Hematopoietic multipotent progenitor cell (in vitro differentiated cells): Measurements from ENCODE around the gene AHDC1. TPM values are rescaled to one million over a fixed set of nuclear protein-coding genes. Genes with fewer than 3 reads are reported as not detected.
A peak's percentile ranks its signal among the peaks of the same experiment; 100 is the strongest.
"Not testable (repeated sequence)": the region's sequence is repeated elsewhere in the genome, so short reads cannot be mapped to it uniquely, and the experiment has no call there.

Source experiments
- DNase-seq, 3 donors: peaks; one replicate each; pipeline ENCODE4 v3.0.0-alpha.2; 2011 to 2015; ENCODE audit warnings: low read depth in 2 of 3, low spot score in 2 of 3
- total RNA-seq: library from RNA; depleted of rRNA; stranded (reverse); fragments of >200 nt; gene quantifications from one replicate; pipeline ENCODE4 v1.2.3, GENCODE V29; 2012

Gene AHDC1
- total RNA-seq, 1 donor: 20.5 TPM

DNA sequence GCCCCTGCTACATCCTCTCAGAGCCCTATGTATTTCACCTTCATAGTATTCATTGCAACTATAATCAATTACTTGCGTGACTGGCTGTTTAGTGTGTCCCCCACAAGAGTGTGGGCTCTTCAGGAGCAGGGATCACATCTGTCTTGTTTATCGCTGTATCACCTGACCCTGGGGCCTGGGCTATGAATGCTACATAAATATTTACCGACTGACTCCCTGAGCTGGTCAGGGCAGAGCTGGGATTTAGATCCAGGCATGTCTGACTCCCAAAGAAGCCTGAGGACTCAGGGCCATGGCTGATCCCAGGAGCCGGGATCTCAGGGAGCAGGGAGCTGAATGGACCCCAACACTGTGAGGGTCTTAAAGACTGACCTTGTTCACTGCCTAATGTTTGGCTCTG is 49.7 kb downstream of the AHDC1 start:
- DNase-seq: no peak

DNA sequence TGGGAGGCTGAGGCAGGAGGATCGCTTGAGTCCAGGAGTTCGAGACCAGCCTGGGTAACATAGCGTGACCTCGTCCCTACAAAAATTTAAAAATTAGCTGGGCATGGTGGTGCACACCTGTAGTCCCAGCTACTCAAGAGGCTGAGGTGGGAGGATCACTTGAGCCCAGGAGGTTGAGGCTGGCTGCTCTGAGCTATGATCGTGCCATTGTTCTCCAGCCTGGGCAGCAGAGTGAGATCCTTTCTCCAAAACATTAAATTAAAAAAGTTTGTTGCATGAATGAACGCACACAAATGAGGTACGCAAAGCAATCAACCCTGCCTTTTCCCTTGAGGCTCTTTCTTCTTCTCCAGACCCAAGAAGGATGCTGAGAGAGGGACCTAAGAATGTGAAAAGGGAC is 50.1 kb downstream of the AHDC1 start:
- DNase-seq: not testable (repeated sequence)

DNA sequence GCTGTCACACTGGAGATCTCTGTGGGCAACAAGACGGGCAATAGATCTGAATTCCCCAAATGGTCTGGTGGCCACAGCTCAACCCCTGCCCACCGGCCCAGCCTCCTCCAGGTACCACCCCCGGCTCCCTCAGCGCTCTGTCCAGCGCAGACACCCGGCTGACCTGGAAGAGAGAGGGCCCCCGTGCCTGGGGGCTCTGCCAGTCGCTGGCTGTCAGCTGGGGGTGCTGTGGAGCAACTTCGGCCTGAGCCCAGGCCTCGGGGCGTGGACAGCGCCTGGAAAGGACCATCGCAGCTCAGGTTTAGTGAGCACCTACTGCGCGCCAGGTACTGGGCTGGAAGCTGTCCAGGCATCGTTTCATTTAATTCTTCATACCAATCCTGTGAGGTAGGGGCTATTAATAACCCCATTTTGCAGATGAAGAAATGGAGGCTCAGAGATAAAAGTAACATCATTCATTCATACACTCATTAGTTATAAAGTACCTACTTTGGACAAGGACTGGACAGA is 51.0 kb downstream of the AHDC1 start:
- DNase-seq: no peak

DNA sequence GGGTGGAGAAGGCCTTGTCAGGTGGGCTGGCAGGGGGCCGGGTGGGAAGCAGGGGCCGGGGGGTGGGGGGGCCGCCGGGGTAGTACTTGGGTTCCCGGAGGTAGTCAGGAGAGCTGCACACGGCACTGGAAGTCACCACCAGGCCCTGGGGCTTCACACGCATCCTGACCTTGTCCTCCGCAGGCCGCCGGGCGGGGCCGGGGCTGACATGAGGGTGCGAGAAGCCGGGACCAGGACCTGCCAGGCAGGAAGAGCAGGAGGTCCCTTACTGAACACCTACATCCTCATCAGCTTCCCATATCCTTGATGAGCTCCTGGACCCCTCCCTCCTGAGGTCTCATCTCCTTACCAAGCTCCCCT is 52.0 kb downstream of the AHDC1 start:
- no peak for DNase-seq

DNA sequence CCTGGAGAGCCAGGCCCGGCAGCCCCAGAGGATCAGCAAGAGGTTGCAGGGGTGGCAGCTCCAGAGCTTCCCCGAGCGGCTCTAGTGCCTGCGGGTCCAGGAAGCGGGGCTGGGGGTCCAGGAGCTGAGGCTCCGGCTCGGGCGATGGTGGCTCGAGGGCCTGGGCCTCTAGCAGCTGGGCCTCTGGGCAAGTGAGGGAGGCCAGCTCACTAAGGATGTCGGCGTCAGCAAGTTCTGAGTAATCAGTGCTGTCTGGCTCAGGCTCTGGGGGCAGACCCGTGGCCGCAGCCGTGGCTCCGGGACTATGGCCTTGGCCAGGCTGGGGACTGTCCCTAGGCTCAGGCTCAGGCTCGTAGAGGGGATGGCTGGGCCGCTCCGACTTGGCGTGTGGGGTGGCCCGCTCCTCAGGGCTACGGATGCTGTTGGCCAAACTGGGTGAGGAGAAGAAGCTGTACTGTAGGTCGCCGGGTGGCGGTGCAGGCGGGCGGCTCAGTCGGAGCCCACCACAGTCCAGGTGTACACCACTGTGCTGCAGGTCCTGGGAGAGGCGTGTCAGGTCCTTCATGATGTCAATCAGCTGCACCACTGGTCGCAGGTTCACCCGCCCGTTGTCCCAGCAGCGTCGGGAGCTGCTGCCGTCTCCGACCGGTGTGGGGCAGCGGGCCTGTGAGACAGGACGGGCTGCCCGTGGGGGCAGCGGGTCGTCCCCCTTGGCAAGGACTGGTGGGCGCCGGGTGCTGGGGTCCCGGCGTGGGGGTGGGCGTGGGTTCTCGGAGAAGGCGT is 52.6 kb downstream of the AHDC1 start:
- no peak for DNase-seq

DNA sequence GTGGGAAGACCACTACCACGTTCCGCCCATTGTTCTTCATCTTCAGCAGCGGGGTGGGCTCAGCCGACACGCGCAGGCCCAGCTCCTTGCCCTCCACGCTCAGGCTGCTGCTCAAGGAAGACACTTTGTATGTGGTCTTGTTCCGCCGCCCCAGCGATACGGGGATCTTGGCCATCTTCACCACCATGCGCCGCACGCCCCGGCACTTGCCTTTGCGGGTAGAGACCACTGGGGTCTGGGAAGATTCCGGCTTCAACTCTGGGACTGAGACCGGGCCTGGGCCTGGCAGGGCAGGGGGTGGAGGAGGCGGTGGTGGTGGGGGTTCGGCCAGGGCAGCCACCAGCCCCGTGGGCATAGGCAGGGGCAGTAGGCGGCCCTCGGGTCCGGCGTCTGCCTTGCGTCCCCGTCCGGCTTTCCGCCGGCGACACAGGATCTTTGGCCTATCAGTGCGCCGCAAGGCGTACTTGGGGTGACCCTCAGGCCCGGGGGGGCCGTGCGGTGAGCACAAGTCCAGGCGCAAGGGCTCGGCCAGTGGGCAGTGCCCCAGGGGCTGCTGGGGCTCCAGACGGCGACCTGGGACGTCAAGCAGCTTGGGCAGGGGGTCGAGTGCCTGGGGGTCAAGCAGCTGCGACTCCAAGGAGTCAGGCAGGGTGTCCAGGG is 53.3 kb downstream of the AHDC1 start:
- DNase-seq: no peak

DNA sequence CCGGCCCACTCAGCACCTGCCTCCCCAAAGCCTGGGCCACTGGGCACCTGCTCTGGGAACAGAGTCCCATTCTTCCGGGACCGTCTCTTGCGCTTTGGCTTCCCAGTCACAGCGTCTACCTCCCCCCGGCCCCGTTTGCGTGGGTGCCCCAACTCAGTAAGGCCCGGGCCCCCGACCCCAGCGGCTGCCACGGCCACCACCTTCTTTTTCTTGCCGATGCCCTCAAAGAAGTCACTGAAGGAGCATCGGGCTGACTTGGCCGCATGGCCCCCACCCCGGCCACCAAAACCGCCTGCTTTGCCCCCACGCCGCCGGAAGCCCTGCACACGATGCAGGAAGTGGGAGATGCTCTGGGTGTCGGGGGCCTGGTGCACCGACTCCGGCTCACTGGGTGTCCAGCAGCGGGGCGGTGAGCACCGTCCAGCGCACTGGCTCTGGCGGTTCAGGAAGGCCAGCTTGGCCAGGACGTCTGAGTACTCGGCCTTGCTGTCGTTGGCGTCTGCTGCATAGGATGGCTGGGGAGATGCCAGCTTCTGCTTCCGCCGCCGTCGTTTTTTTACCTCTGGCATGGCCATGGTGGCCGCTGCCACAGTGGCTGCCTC is 54.0 kb downstream of the AHDC1 start:
- no peak for DNase-seq

DNA sequence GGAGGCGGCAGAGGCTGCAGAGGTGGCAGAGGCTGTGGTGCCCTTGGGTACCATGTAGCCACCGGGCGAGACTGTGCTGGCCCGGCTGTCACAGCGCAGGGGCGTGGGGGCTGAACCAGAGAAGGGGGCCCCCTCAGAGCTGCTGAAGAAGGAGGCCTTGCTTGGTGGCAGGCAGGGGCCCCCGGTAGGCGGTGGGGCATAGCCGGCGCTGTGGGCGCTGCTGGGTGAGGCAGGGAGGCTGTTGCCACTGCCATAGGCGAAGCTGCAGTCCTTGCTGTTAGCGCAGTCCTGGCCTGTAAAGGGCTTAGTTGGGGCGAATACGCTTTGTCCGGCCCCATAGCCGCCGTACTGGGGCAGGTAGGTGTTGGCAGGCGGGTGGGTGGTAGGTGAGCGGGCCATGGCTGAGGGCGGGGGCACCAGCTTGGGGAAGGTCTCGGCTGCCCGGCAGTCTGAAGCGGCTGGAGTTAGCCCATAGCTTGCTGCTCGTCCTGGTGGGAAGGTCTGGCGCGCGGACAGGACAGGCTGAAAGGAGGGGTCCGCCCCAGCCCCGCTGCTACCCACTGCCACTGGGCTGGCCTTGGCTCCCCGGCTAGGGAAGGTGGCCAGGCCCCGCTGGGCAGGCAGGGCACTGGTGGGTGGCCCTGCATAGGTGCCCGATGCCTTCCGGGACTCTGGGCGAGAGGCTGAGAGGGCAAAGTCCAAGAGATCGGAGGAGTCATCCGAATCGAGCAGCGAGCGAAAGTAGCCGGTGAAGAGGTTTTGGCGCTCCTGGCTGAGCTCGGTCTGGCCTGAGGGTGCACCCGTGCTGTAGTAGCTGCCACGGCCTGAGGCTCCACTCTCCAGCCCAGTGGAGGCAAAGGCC is 54.9 kb downstream of the AHDC1 start:
- DNase-seq: no peak

DNA sequence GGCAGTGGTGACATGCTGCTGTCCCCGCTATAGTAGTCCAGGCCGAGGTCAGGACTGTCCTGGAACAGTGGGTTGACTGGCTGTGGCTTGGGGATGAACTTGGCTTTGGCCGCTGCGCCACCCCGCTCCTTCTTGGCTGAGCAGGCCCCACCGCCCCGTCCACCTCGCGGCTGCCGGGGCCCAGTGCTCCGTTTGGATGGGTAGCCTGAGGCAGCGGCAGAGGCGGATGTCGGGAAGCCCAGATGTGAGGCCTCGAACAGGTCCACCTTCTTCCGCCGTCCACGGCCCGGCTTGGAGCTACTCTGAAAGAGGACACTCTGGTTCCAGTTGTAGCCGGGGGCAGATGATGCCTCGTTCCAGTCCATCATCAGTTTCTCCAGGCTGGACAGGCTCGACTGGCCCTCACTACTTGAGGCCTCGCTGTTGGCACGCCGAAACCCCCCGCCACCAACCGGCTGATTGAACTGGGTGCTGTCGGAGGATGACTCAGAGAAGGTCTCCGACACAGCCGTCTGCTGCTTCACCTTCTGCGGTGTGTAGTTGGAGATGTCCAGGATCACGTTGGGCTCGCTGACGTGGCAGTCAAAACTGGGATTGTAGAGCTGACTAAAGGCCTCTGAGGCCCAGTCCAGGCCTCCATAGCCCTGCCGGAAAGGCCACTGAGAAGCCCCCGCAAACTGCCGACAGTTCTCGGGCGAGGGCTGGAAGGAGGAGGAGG is 55.6 kb downstream of the AHDC1 start:
- no peak for DNase-seq

DNA sequence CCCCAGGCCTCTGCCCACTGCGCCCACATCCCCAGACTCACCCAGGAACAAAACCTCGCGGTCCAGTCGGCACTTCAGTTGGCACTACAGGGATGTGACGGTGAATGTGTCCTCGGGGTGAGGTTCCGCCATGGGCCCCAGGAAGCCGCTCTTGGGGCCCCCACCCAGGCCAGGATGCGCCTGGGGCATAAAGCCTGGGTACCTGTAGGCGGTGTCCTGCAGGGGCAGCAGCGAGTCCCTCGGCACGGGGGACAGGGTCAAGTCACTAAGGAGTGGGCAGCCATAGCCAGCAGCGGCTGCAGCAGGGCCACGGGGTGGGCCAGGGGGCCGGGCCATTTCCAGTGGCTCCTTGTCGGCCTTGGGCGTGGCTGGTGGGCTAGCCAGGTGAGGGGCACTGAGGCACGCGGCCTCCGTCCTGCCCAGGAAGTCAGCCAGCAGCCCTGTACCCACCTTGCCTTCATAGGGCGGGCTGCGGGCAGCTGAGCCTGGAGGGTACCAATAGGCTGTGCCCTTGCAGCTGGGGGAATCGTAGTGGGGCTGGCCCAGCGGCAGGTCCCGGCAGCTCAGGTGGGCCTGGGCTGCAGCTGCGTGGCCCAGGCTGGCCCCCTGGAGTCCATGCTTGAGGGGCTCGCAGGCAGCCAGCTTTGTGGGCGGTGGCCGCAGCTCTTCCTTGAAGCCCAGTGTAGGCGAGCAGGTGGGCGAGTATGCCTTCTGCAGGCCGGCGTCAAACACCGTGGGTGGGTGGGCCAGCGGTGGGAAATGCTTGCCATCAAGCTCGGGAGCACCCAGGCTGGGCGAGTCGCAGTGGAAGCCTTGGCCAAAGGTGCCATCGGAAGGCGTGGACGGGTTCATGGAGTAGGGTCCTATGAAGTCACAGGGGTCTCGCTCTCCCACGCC is 56.5 kb downstream of the AHDC1 start:
- DNase-seq: no peak

DNA sequence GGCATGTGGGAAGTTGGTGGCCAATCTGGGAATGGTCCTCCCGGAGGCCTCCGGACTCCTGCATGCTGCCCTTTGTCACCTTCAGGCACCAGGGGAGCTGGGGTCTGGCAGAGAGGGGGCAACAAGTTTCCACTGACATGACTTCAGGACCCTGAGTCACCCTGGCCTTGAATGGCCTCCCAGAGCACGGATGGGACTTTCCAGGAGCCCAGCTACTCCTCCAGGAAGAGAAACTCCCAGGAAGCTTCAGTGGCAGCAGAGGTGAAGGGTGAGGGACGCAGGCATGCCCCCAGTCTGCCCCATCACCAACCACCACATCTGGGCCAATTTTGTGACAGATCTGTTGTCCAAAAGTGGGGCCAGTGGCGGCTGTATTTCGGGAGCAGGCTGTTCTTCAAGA is 58.1 kb downstream of the AHDC1 start:
- no peak for DNase-seq

DNA sequence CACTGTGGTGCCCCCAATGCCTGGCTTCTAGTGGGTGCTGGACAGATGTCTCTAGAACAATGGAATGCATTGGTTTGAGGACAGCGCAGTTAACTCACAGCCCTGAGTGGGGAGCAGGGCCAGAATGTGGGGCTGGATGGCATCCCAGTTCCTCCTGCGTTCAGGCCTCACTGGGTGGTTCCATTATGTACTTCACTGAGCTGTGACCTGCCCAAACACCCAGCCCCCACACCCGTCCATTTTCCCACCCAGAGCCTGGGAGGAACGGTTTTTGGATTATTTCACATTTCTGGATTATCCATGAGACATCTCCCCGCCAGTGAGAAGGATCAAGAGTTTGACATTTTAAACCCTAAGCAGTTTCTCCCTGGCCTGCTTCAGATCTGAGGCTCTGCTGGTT is 58.7 kb downstream of the AHDC1 start:
- DNase-seq: no peak

DNA sequence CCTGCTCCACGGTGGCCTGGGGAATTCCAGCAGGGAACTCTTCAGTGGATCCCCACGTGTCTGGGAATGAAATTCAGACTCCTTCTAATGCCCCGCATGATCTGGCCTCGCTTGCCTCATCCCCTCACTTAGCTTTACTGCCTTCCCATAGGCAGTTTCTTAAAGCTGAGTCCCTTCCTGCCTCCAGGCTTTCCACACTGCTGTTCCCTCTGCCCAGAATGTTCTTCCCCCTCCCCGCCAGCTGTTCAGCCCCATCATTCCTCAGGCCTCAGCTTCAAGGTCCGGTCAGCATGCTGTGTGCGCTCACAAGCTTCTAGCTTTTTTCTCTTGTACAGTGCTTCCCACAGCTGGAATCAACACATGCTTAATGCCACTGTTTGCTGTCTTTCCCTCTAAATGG is 59.1 kb downstream of the AHDC1 start:
- no peak for DNase-seq

DNA sequence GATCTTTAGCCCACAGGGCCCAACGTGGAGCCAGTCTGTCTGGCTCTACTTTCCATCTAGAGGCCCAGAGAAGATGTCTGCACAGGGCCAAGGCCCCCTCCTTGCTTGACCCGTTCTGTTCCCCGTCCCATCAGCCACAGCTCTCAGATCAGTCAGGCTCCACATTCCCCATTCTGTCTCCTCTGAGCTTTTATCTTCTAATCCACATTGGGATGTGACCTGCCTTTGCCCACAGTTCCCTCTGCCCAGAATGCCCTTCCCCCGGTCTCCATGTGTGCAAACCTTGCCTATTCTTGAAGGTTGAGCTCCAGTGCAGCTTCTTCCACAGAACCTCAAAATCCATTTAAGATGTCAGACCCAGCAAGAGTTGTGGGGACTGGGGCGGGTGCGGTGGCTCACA is 60.7 kb downstream of the AHDC1 start:
- DNase-seq: no peak

DNA sequence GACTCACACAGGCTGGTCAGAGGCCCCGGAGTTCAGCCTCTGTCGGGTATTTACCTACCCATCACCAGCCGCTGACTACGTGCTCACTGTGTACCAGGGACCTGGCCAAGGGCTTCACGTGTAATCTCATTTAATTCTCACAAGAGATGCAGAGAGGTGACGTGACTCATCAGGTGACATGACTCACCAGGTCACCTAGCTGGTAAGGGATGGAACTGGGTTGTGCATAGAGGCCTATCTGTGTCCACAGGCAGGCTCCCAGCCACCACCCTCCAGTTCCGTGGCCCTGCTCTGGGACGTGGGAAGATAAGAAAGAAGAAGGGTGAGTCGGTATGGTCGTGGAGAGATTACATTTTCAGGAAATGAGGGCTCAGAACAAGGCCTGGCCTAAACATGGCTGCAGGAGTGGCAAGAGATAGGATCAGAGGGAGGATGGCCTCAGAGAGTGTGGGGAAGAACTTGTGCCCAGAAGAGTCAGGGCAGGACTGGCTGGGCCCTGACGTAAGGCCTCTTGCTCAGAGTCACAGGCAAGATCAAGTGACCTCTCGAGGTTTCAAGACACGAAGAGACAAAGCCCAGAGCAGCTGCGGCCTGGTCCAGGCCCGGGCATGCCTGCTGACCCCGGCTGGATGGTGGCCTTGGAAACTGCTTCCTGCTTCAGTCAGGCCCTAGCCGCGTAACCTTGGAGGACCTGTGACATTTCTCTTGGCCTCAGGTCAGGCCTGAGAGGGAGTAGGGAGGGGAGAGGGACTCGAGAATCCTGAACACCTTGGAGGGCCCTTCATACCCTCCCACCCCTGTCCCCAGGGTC is 61.3 kb downstream of the AHDC1 start:
- DNase-seq: peak in 2 of 3 donors; percentile 64 to 66

DNA sequence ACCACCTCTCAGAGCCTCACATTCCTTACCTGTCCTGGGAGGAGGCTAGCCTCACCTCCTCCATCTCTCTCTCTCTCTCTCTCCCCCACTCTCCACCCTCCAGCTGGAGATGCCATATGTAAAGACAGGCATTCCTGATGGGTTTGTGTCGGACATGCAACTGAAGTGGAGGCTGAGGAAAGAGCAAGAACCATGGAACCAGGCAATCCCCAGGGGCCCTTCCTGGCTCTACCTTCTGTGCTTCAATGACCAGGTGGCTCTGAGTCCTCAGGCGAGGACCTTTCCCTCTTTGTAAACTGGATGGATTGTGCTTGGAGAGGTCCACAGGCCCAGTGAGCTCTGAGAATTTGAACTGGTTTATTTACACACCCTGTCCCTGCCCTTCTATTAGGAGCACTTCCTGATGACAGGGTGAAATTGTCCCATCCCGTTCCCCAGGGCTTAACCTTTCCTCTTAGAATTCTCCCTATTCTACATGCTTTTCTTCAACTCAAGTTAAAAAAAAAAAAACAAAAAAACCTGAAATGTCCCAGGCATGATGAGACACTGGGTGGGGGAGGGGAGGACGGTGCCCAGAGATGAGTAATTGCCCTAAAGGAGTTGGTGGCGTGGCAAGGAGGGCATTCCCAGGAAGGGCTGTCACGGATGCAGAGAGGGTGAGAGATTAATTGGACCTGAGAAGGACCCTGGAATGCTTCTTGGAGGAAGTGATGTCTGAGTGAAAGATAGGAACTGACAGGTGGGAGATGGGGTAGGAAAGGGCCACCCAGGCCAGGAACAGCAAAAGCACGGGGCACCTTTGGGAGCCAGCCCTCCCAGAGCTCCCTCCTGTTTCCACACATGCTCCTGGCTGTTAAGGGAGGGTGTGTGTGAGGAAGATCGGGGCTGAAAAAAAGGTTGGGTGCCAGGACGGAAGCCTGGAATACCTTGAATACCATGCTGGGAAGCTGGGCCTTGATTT is 63.8 kb downstream of the AHDC1 start:
- DNase-seq: no peak

DNA sequence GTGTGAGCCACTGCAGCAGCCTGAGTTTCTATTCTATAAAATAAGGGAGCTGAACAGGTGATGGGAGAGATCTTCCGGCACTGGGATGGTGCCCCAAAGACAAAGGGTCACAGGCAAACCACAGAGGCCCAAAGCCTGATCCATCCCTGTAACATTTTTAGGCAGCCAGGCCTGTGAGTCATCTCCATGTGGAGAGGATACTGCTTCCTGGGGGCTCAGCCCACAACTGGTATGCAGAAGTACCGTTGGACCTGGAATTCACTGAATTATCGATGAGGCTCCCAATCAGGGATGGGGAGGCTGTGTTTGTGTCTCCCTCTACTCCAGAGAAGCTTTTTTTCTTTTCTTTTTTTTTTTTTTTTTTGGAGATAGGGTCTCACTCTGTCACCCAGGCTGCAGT is 65.2 kb downstream of the AHDC1 start:
- no peak for DNase-seq
